Chondrocyte (in vitro differentiated cells): Measurements from ENCODE around the gene XXYLT1. TPM values are rescaled to one million over a fixed set of nuclear protein-coding genes. Genes with fewer than 3 reads are reported as not detected.
"Not testable (repeated sequence)": the region's sequence is repeated elsewhere in the genome, so short reads cannot be mapped to it uniquely, and the experiment has no call there.

Experiments used
- DNase-seq: peaks from one replicate; pipeline ENCODE4 v3.0.0; 2021; ENCODE audit warnings: mixed read lengths, low spot score
- H3K27ac Mint-ChIP-seq: one replicate; pipeline ENCODE4 v1.8.0; 2021; ENCODE audit warnings: mild to moderate bottlenecking, moderate library complexity, mixed read lengths; ENCODE audit not compliant: unreplicated experiment
- H3K27me3 Mint-ChIP-seq: 2 replicates; pipeline ENCODE4 v1.8.0; 2021; ENCODE audit warnings: low read depth, mixed read lengths
- H3K36me3 Mint-ChIP-seq: 2 replicates; pipeline ENCODE4 v1.8.0; 2021; ENCODE audit warnings: low read depth, mixed read lengths
- H3K4me1 Mint-ChIP-seq: 2 replicates; pipeline ENCODE4 v1.8.0; 2021; ENCODE audit warnings: low read depth, mild to moderate bottlenecking, mixed read lengths
- H3K4me3 Mint-ChIP-seq: one replicate; pipeline ENCODE4 v1.8.0; 2021; ENCODE audit warnings: mild to moderate bottlenecking, moderate library complexity, mixed read lengths; ENCODE audit not compliant: unreplicated experiment
- H3K9me3 Mint-ChIP-seq: 2 replicates; pipeline ENCODE4 v1.8.0; 2021; ENCODE audit warnings: low read depth, mixed read lengths
- total RNA-seq: library from RNA; stranded (reverse); gene quantifications from 3 replicates; pipeline ENCODE4 v1.2.1, GENCODE V29; 2021
- TF ChIP-seq, protein P1 (sequence below): fragments of 200-600 bp; sonication (generic); IDR thresholded peaks from 2 replicates; pipeline ENCODE4 v1.5.0; 2021; ENCODE audit warnings: antibody characterized with exemption, mild to moderate bottlenecking, moderate library complexity

Gene XXYLT1
- total RNA-seq, 1 donor from 2014 or later, result 32.7 TPM

- TF ChIP-seq, protein P1, sequence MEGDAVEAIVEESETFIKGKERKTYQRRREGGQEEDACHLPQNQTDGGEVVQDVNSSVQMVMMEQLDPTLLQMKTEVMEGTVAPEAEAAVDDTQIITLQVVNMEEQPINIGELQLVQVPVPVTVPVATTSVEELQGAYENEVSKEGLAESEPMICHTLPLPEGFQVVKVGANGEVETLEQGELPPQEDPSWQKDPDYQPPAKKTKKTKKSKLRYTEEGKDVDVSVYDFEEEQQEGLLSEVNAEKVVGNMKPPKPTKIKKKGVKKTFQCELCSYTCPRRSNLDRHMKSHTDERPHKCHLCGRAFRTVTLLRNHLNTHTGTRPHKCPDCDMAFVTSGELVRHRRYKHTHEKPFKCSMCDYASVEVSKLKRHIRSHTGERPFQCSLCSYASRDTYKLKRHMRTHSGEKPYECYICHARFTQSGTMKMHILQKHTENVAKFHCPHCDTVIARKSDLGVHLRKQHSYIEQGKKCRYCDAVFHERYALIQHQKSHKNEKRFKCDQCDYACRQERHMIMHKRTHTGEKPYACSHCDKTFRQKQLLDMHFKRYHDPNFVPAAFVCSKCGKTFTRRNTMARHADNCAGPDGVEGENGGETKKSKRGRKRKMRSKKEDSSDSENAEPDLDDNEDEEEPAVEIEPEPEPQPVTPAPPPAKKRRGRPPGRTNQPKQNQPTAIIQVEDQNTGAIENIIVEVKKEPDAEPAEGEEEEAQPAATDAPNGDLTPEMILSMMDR, result no peak
- peak overlapping the region; percentile 95 for H3K27ac Mint-ChIP-seq
- H3K4me3 Mint-ChIP-seq, result no peak overlapping the region
- peaks cover 57% of the 10 kb centered on the region for H3K4me1 Mint-ChIP-seq
- H3K36me3 Mint-ChIP-seq, result peaks cover 10% of the 10 kb centered on the region
- no peaks in the 10 kb centered on the region for H3K9me3 Mint-ChIP-seq
- no peak for DNase-seq
- no peaks in the 10 kb centered on the region for H3K27me3 Mint-ChIP-seq
These were observed 48.9 kb downstream of the XXYLT1 start for GRCh38 chr3:195221876-195222617.

DNA sequence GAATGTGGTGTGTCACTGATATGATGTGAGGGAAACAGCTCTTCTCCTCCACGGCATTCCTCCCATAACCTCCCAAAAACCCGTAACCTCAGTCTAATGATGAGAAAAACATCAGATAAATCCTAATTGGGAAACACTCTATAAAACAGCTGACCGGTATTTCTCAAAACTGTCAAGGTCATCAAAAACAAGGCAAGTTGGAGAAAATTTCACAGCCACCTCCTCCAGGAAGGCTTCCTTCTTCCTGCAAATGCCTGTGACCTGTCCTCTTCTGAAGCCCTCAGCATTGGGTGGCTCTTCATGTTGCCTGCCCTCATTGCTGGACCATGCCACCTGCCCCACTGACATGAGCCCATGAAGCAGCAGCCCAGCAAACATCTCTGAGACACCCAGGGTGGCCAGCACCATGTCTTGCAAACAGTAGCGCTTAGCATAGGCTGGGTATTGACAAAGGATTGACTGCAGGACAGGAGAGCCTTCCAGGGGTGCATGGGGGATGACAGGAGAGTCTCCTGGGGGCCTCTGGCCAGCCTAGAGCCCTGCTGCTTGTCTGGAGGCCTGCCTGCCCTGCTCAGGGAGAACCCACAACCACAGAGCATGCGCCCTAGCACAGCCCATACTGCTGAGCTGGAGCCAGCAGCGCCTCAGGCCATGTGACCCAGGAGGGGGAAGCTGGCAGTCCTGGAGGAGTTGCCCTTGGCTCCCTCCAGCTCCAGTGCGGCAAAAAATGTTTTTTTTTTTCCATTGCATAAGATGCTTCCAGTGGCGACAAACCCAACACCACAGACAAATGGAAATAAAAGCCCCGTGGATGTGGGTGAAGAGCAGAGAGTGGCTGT is 49.7 kb downstream of the XXYLT1 start:
- H3K27me3 Mint-ChIP-seq, result no peaks in the 10 kb centered on the region
- peak overlapping the region; percentile 95 for H3K27ac Mint-ChIP-seq
- TF ChIP-seq, protein P1, result no peak
- H3K36me3 Mint-ChIP-seq, result peaks cover 7% of the 10 kb centered on the region
- no peaks in the 10 kb centered on the region for H3K9me3 Mint-ChIP-seq
- no peak for DNase-seq
- H3K4me1 Mint-ChIP-seq, result peaks cover 57% of the 10 kb centered on the region
- no peak overlapping the region for H3K4me3 Mint-ChIP-seq

GRCh38 chr3:195219351-195220230 is 51.4 kb downstream of the XXYLT1 start:
- Mint-ChIP-seq H3K4me1 (peaks cover 55% of the 10 kb centered on the region), H3K36me3 (peaks cover 3% of the 10 kb centered on the region)

GRCh38 chr3:195218331-195218730 is 52.6 kb downstream of the XXYLT1 start:
- H3K36me3 Mint-ChIP-seq, H3K4me3 Mint-ChIP-seq, H3K9me3 Mint-ChIP-seq, H3K27me3 Mint-ChIP-seq, H3K27ac Mint-ChIP-seq, DNase-seq: not testable (repeated sequence)
- peaks cover 43% of the 10 kb centered on the region for H3K4me1 Mint-ChIP-seq

More at GRCh38 chr3:195219351-195220230, 51.4 kb downstream of the XXYLT1 start:
- Mint-ChIP-seq H3K27me3 (no peaks in the 10 kb centered on the region), H3K4me3 (no peak overlapping the region), H3K9me3 (no peaks in the 10 kb centered on the region), H3K27ac (peak overlapping the region; percentile 36)
- DNase-seq, result no peak
- TF ChIP-seq, protein P1, result no peak

DNA sequence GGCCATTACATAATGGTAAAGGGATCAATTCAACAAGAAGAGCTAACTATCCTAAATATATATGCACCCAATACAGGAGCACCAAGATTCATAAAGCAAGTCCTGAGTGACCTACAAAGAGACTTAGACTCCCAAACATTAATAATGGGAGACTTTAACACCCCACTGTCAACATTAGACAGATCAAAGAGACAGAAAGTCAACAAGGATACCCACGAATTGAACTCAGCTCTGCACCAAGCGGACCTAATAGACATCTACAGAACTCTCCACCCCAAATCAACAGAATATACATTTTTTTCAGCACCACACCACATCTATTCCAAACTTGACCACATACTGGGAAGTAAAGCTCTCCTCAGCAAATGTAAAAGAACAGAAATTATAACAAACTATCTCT is 55.4 kb downstream of the XXYLT1 start:
- not testable (repeated sequence) for H3K27ac Mint-ChIP-seq, H3K36me3 Mint-ChIP-seq, H3K27me3 Mint-ChIP-seq, H3K9me3 Mint-ChIP-seq, H3K4me3 Mint-ChIP-seq, DNase-seq
- peaks cover 26% of the 10 kb centered on the region for H3K4me1 Mint-ChIP-seq
